Stimulated activated CD8-positive, alpha-beta memory T cell treated with anti-CD3 and anti-CD28 coated beads, Interleukin-12 subunit alpha, Interleukin-12 subunit beta, amount 100 ng/mL, for 4 hours (primary cell): Measurements from ENCODE around the gene MYOG.

ENCODE experiments used
- DNase-seq: peaks from one replicate; pipeline ENCODE4 v3.0.0-alpha.2; 2020; ENCODE audit warnings: low read depth

Gene MYOG

GRCh38 chr1:203117611-203118575 lies 32.1 kb upstream of the MYOG start:
- no peak for DNase-seq

- no peak for DNase-seq
These were observed 30.4 kb upstream of the MYOG start for GRCh38 chr1:203116091-203116820.

GRCh38 chr1:203114202-203114601 lies 28.4 kb upstream of the MYOG start:
- DNase-seq, result no peak

- DNase-seq, result no peak
These were observed 27.5 kb upstream of the MYOG start for GRCh38 chr1:203113308-203113707.

- no peak for DNase-seq
These were observed 26.7 kb upstream of the MYOG start for GRCh38 chr1:203112475-203112874.

- DNase-seq, result no peak
These were observed 19.1 kb upstream of the MYOG start for GRCh38 chr1:203104789-203105390.

GRCh38 chr1:203103829-203104495 lies 18.1 kb upstream of the MYOG start:
- no peak for DNase-seq

GRCh38 chr1:203103216-203103615 lies 17.4 kb upstream of the MYOG start:
- no peak for DNase-seq

GRCh38 chr1:203101813-203102634 lies 16.2 kb upstream of the MYOG start:
- no peak for DNase-seq

GRCh38 chr1:203100516-203100869 lies 14.7 kb upstream of the MYOG start:
- DNase-seq, result no peak

- DNase-seq, result no peak
These were observed 14.1 kb upstream of the MYOG start for GRCh38 chr1:203099805-203100515.

GRCh38 chr1:203098914-203099520 lies 13.2 kb upstream of the MYOG start:
- DNase-seq, result no peak

GRCh38 chr1:203098445-203098844 lies 12.6 kb upstream of the MYOG start:
- DNase-seq, result no peak

- DNase-seq, result no peak
These were observed 11.2 kb upstream of the MYOG start for GRCh38 chr1:203097001-203097400.

- no peak for DNase-seq
These were observed 10.8 kb upstream of the MYOG start for GRCh38 chr1:203096566-203096965.

- DNase-seq, result no peak
These were observed 9.4 kb upstream of the MYOG start for GRCh38 chr1:203095061-203095690.

GRCh38 chr1:203093754-203094410 lies 8.1 kb upstream of the MYOG start:
- no peak for DNase-seq

- no peak for DNase-seq
These were observed 6.0 kb upstream of the MYOG start for GRCh38 chr1:203091761-203092330.

GRCh38 chr1:203091199-203091477 lies 5.3 kb upstream of the MYOG start:
- no peak for DNase-seq
